ENCODE data around the gene SV2B.

GRCh38 chr15:91261345-91261744, 161.3 kb downstream of the SV2B start:
- TF ChIP-seq CTCF (conservative IDR thresholded peaks at IDR 0.05; ENCODE audit: low read depth, low read length) (no peak), EZH2 (IDR thresholded peaks at IDR 0.05; ENCODE audit: borderline replicate concordance, low read depth, low read length, poor library complexity, severe bottlenecking) (no peak)

Data from A673 (cell line).